ENCODE data around the gene SLC66A2.

Gene SLC66A2

GRCh38 chr18:79952996-79953559 is 1.6 kb upstream of the SLC66A2 start:
- no CpG with 5 or more reads among the region's 24 CpGs for WGBS (ENCODE audit: extremely low coverage, insufficient coverage, low lambda C conversion rate)
- Histone ChIP-seq H3K18ac (ENCODE audit: low read length) (no peak overlapping the region), H3K27ac (ENCODE audit: low read depth, low read length) (no peak overlapping the region), H2BK5ac (ENCODE audit: low read length) (no peak overlapping the region), H3K27me3 (ENCODE audit: insufficient read depth, low read length, poor library complexity) (peaks cover 11% of the 10 kb centered on the region), H3K4me2 (ENCODE audit: low read length) (no peak overlapping the region), H2BK120ac (ENCODE audit: low read depth, low read length) (no peak overlapping the region), H3K56ac (ENCODE audit: low read length) (no peak overlapping the region), H3K36me3 (ENCODE audit: control insufficient read depth, insufficient read depth, low read length) (no peaks in the 10 kb centered on the region), H3K23ac (ENCODE audit: low read length) (no peak overlapping the region), H3K9ac (ENCODE audit: low read length) (no peak overlapping the region), H2AK5ac (ENCODE audit: low read length) (no peak overlapping the region), H3K4me1 (ENCODE audit: control insufficient read depth, low read depth, low read length) (no peaks in the 10 kb centered on the region), H4K8ac (ENCODE audit: low read depth, low read length) (no peak overlapping the region), H3K79me1 (ENCODE audit: low read length) (no peaks in the 10 kb centered on the region), H4K5ac (ENCODE audit: low read length) (no peak overlapping the region), H3K79me2 (ENCODE audit: control insufficient read depth, insufficient read depth, low read length) (no peaks in the 10 kb centered on the region), H2BK15ac (replicated peaks; ENCODE audit: low read depth) (no peak overlapping the region), H3K4ac (ENCODE audit: low read depth, low read length) (no peak overlapping the region), H3K4me3 (ENCODE audit: low read length) (no peak overlapping the region)
- peak; percentile 53 for DNase-seq

- no CpG with 5 or more reads among the region's 43 CpGs for WGBS (ENCODE audit: extremely low coverage, insufficient coverage, low lambda C conversion rate)
- no peak overlapping the region for H3K27ac ChIP-seq (ENCODE audit: low read depth, low read length)
- no peaks in the 10 kb centered on the region for H3K79me2 ChIP-seq (ENCODE audit: control insufficient read depth, insufficient read depth, low read length)
- no peak overlapping the region for H3K18ac ChIP-seq (ENCODE audit: low read length)
- no peak overlapping the region for H3K23ac ChIP-seq (ENCODE audit: low read length)
- no peak overlapping the region for H2BK5ac ChIP-seq (ENCODE audit: low read length)
- no peak overlapping the region for H4K8ac ChIP-seq (ENCODE audit: low read depth, low read length)
- DNase-seq = no peak
- no peak overlapping the region for H2AK5ac ChIP-seq (ENCODE audit: low read length)
- H4K5ac ChIP-seq (ENCODE audit: low read length) = no peak overlapping the region
- H3K36me3 ChIP-seq (ENCODE audit: control insufficient read depth, insufficient read depth, low read length) = no peaks in the 10 kb centered on the region
- peak overlapping the region; percentile 73 for H3K56ac ChIP-seq (ENCODE audit: low read length)
- H3K4ac ChIP-seq (ENCODE audit: low read depth, low read length) = no peak overlapping the region
- H3K79me1 ChIP-seq (ENCODE audit: low read length) = no peaks in the 10 kb centered on the region
- H3K4me2 ChIP-seq (ENCODE audit: low read length) = peak overlapping the region; percentile 64
- peaks cover 11% of the 10 kb centered on the region for H3K27me3 ChIP-seq (ENCODE audit: insufficient read depth, low read length, poor library complexity)
- H2BK15ac ChIP-seq (replicated peaks; ENCODE audit: low read depth) = no peak overlapping the region
- H3K4me1 ChIP-seq (ENCODE audit: control insufficient read depth, low read depth, low read length) = no peaks in the 10 kb centered on the region
- H2BK120ac ChIP-seq (ENCODE audit: low read depth, low read length) = no peak overlapping the region
- H3K4me3 ChIP-seq (ENCODE audit: low read length) = no peak overlapping the region
- no peak overlapping the region for H3K9ac ChIP-seq (ENCODE audit: low read length)
These were observed 1.1 kb upstream of the SLC66A2 start for GRCh38 chr18:79952456-79952995.

- H2BK120ac ChIP-seq (ENCODE audit: low read depth, low read length) = no peak overlapping the region
- no peak overlapping the region for H2BK15ac ChIP-seq (replicated peaks; ENCODE audit: low read depth)
- no CpG with 5 or more reads among the region's 81 CpGs for WGBS (ENCODE audit: extremely low coverage, insufficient coverage, low lambda C conversion rate)
- H3K4me3 ChIP-seq (ENCODE audit: low read length) = peak overlapping the region; percentile 32
- H3K27ac ChIP-seq (ENCODE audit: low read depth, low read length) = no peak overlapping the region
- no peak overlapping the region for H3K23ac ChIP-seq (ENCODE audit: low read length)
- peaks cover 11% of the 10 kb centered on the region for H3K27me3 ChIP-seq (ENCODE audit: insufficient read depth, low read length, poor library complexity)
- H3K4me2 ChIP-seq (ENCODE audit: low read length) = peak overlapping the region; percentile 66
- H3K56ac ChIP-seq (ENCODE audit: low read length) = peak overlapping the region; percentile 74
- H3K4ac ChIP-seq (ENCODE audit: low read depth, low read length) = peak overlapping the region; percentile 88
- H3K9ac ChIP-seq (ENCODE audit: low read length) = peak overlapping the region; percentile 67
- H3K79me2 ChIP-seq (ENCODE audit: control insufficient read depth, insufficient read depth, low read length) = no peaks in the 10 kb centered on the region
- H3K18ac ChIP-seq (ENCODE audit: low read length) = peak overlapping the region; percentile 72
- no peak overlapping the region for H2AK5ac ChIP-seq (ENCODE audit: low read length)
- no peak overlapping the region for H4K5ac ChIP-seq (ENCODE audit: low read length)
- no peak overlapping the region for H2BK5ac ChIP-seq (ENCODE audit: low read length)
- no peaks in the 10 kb centered on the region for H3K36me3 ChIP-seq (ENCODE audit: control insufficient read depth, insufficient read depth, low read length)
- no peaks in the 10 kb centered on the region for H3K4me1 ChIP-seq (ENCODE audit: control insufficient read depth, low read depth, low read length)
- no peak overlapping the region for H4K8ac ChIP-seq (ENCODE audit: low read depth, low read length)
- no peaks in the 10 kb centered on the region for H3K79me1 ChIP-seq (ENCODE audit: low read length)
- DNase-seq = no peak
These were observed 725 bp downstream of the SLC66A2 start for GRCh38 chr18:79950515-79951341.

GRCh38 chr18:79949697-79950487 is 1.6 kb downstream of the SLC66A2 start:
- H3K9ac ChIP-seq (ENCODE audit: low read length) = peak overlapping the region; percentile 67
- H3K79me2 ChIP-seq (ENCODE audit: control insufficient read depth, insufficient read depth, low read length) = no peaks in the 10 kb centered on the region
- H2BK120ac ChIP-seq (ENCODE audit: low read depth, low read length) = no peak overlapping the region
- no peak overlapping the region for H4K5ac ChIP-seq (ENCODE audit: low read length)
- no peak overlapping the region for H3K27ac ChIP-seq (ENCODE audit: low read depth, low read length)
- no peak overlapping the region for H3K4me3 ChIP-seq (ENCODE audit: low read length)
- no peak overlapping the region for H4K8ac ChIP-seq (ENCODE audit: low read depth, low read length)
- H3K4ac ChIP-seq (ENCODE audit: low read depth, low read length) = no peak overlapping the region
- H3K18ac ChIP-seq (ENCODE audit: low read length) = no peak overlapping the region
- no peak overlapping the region for H2BK15ac ChIP-seq (replicated peaks; ENCODE audit: low read depth)
- no peak for DNase-seq
- no CpG with 5 or more reads among the region's 12 CpGs for whole genome bisulfite sequencing (ENCODE audit: extremely low coverage, insufficient coverage, low lambda C conversion rate)
- no peak overlapping the region for H3K23ac ChIP-seq (ENCODE audit: low read length)
- H3K27me3 ChIP-seq (ENCODE audit: insufficient read depth, low read length, poor library complexity) = peaks cover 11% of the 10 kb centered on the region
- no peak overlapping the region for H3K4me2 ChIP-seq (ENCODE audit: low read length)
- H3K79me1 ChIP-seq (ENCODE audit: low read length) = no peaks in the 10 kb centered on the region
- H3K4me1 ChIP-seq (ENCODE audit: control insufficient read depth, low read depth, low read length) = no peaks in the 10 kb centered on the region
- no peaks in the 10 kb centered on the region for H3K36me3 ChIP-seq (ENCODE audit: control insufficient read depth, insufficient read depth, low read length)
- H2AK5ac ChIP-seq (ENCODE audit: low read length) = no peak overlapping the region
- H2BK5ac ChIP-seq (ENCODE audit: low read length) = no peak overlapping the region
- no peak overlapping the region for H3K56ac ChIP-seq (ENCODE audit: low read length)

- no peak overlapping the region for H3K18ac ChIP-seq (ENCODE audit: low read length)
- no peak overlapping the region for H4K8ac ChIP-seq (ENCODE audit: low read depth, low read length)
- H2AK5ac ChIP-seq (ENCODE audit: low read length) = no peak overlapping the region
- H3K9ac ChIP-seq (ENCODE audit: low read length) = no peak overlapping the region
- H3K4me1 ChIP-seq (ENCODE audit: control insufficient read depth, low read depth, low read length) = no peaks in the 10 kb centered on the region
- no peak overlapping the region for H3K4ac ChIP-seq (ENCODE audit: low read depth, low read length)
- WGBS (ENCODE audit: extremely low coverage, insufficient coverage, low lambda C conversion rate) = no CpG with 5 or more reads among the region's 23 CpGs
- no peak overlapping the region for H3K56ac ChIP-seq (ENCODE audit: low read length)
- H2BK15ac ChIP-seq (replicated peaks; ENCODE audit: low read depth) = no peak overlapping the region
- H2BK5ac ChIP-seq (ENCODE audit: low read length) = no peak overlapping the region
- H3K27ac ChIP-seq (ENCODE audit: low read depth, low read length) = no peak overlapping the region
- H3K36me3 ChIP-seq (ENCODE audit: control insufficient read depth, insufficient read depth, low read length) = no peaks in the 10 kb centered on the region
- no peak overlapping the region for H3K4me3 ChIP-seq (ENCODE audit: low read length)
- H2BK120ac ChIP-seq (ENCODE audit: low read depth, low read length) = no peak overlapping the region
- no peak overlapping the region for H4K5ac ChIP-seq (ENCODE audit: low read length)
- H3K79me1 ChIP-seq (ENCODE audit: low read length) = no peaks in the 10 kb centered on the region
- H3K23ac ChIP-seq (ENCODE audit: low read length) = no peak overlapping the region
- peaks cover 8% of the 10 kb centered on the region for H3K27me3 ChIP-seq (ENCODE audit: insufficient read depth, low read length, poor library complexity)
- DNase-seq = no peak
- no peaks in the 10 kb centered on the region for H3K79me2 ChIP-seq (ENCODE audit: control insufficient read depth, insufficient read depth, low read length)
- no peak overlapping the region for H3K4me2 ChIP-seq (ENCODE audit: low read length)
These were observed 2.6 kb downstream of the SLC66A2 start for GRCh38 chr18:79948719-79949411.

All from mesendoderm (in vitro differentiated cells).